ENCODE measurements around the gene KCNK4.

GRCh38 chr11:64349404-64349803, 58.3 kb downstream of the KCNK4 start:
- TF ChIP-seq CTCF (IDR thresholded peaks at IDR 0.05): no peak
- no peak for TF ChIP-seq EP300 (IDR thresholded peaks at IDR 0.05; ENCODE audit: low read depth)
- no peak for TF ChIP-seq POLR2A (IDR thresholded peaks at IDR 0.05)

Measured in transverse colon (tissue), 3 donors.